ENCODE measurements around the gene AIF1L.
"Not testable (repeated sequence)": the region's sequence is repeated elsewhere in the genome, so short reads cannot be mapped to it uniquely, and the experiment has no call there.

Gene AIF1L

DNA sequence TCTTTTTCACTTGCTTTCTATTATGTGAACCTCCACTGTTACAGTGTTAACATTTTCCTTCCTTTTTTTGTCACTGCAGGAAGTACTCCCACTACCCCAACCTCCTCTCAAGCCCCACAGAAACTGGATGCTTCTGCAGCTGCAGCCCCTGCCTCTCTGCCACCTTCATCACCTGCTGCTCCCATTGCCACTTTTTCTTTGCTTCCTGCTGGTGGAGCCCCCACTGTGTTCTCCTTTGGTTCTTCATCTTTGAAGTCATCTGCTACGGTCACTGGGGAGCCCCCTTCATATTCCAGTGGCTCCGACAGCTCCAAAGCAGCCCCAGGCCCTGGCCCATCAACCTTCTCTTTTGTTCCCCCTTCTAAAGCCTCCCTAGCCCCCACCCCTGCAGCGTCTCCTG, 47.9 kb downstream of the AIF1L start:
- DNase-seq (ENCODE audit: low read depth) = no peak
- TF ChIP-seq, protein P1, sequence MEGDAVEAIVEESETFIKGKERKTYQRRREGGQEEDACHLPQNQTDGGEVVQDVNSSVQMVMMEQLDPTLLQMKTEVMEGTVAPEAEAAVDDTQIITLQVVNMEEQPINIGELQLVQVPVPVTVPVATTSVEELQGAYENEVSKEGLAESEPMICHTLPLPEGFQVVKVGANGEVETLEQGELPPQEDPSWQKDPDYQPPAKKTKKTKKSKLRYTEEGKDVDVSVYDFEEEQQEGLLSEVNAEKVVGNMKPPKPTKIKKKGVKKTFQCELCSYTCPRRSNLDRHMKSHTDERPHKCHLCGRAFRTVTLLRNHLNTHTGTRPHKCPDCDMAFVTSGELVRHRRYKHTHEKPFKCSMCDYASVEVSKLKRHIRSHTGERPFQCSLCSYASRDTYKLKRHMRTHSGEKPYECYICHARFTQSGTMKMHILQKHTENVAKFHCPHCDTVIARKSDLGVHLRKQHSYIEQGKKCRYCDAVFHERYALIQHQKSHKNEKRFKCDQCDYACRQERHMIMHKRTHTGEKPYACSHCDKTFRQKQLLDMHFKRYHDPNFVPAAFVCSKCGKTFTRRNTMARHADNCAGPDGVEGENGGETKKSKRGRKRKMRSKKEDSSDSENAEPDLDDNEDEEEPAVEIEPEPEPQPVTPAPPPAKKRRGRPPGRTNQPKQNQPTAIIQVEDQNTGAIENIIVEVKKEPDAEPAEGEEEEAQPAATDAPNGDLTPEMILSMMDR (conservative IDR thresholded peaks at IDR 0.05; ENCODE audit: low read length) = no peak
- H3K4me3 ChIP-seq (ENCODE audit: low read length) = no peak overlapping the region

DNA sequence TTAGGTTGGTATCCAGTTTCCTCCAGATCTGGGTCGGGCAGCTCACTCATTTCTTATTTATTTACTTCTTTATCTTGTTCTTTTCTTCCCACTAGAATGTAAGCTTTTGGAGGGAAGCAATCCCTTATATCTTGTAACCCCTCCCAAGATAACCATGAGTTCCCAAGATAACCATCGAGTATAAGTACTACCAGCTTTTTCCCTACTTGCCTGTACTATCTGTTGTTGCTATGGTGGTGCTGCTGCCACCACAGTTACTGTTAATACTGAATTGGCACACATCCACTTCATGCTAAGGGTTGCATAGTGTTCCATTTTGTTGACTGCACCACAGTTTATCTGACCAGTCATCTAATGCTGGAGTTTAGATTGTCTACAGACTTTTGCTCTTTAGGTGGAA, 48.9 kb downstream of the AIF1L start:
- no peak overlapping the region for H3K4me3 ChIP-seq (ENCODE audit: low read length)
- TF ChIP-seq, protein P1 (conservative IDR thresholded peaks at IDR 0.05; ENCODE audit: low read length) = no peak

DNA sequence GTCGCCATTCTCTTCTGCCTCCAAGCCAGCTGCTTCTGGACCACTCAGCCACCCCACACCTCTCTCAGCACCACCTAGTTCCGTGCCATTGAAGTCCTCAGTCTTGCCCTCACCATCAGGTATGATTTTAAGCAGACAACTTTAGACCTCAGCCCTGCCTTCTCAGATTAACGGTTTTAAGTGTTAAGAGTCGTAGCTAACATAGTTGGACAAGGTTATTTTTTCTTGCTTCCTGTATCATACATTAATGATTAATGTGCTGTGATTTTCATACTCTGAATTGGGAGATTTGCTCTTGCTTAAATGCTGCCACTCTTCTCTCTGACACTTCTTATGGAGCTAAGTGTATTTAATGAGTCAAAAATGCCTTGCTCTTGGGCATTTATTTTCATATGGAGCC, 49.9 kb downstream of the AIF1L start:
- TF ChIP-seq, protein P1 (conservative IDR thresholded peaks at IDR 0.05; ENCODE audit: low read length) = no peak
- H3K4me3 ChIP-seq (ENCODE audit: low read length) = no peak overlapping the region
- DNase-seq (ENCODE audit: low read depth) = no peak

More for the DNA sequence above, 48.9 kb downstream of the AIF1L start:
- DNase-seq (ENCODE audit: low read depth) = no peak

DNA sequence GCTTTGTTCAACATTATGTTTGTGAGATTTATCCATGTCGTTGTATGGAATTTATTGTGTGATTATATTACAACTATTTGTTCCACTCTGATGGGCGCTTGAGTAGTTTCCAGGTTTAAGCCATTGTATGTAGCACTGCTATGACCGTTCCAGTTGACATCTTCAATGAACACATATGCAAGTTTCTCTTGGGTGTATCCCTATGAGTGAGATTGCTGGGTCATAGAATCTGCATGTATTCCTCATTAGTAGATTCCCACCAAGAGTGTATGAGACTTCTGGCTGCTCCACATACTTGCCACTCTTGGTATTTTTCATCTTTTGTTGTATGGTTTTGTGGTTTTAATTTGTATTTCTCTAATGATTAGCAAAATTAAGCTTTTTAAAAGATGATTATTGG, 51.9 kb downstream of the AIF1L start:
- H3K4me3 ChIP-seq (ENCODE audit: low read length) = no peak overlapping the region

DNA sequence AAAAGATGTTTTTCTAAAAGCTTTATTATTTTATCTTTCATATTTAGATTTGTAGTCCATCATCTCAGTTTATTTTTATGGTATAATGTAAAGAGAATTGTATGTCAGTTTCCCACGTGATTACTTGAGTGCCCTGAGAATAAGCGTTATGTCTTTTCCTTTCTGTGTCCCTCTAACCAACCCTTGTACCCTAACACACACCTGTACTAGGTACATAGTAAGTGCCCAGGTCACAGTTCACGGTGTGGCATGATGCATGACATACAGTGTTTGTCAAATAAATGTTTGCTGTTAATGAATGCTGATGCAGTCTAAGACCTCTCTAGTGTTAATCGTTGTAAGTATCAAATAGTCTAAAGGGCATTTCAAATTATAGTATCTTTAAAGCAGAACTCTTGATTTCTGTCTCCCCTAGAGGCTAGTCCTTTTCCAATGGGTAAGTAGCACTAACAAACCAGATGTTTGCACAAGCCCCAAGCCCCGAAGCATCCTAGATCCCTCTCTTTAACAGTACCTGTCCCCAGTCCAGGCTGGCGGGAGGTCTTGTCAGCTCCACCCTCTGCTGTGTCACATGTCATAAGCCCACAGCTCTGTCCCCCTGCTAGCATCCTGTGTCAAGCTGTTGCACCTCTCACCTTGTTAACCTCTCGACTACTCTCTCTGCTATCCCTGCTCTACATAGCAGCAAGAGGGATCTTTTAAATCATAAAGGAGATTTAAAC, 52.8 kb downstream of the AIF1L start:
- DNase-seq (ENCODE audit: low read depth) = no peak
- no peak overlapping the region for H3K4me3 ChIP-seq (ENCODE audit: low read length)
- TF ChIP-seq, protein P1 (conservative IDR thresholded peaks at IDR 0.05; ENCODE audit: low read length) = no peak

More for the DNA sequence above, 51.9 kb downstream of the AIF1L start:
- TF ChIP-seq, protein P1 (conservative IDR thresholded peaks at IDR 0.05; ENCODE audit: low read length) = no peak
- no peak for DNase-seq (ENCODE audit: low read depth)

DNA sequence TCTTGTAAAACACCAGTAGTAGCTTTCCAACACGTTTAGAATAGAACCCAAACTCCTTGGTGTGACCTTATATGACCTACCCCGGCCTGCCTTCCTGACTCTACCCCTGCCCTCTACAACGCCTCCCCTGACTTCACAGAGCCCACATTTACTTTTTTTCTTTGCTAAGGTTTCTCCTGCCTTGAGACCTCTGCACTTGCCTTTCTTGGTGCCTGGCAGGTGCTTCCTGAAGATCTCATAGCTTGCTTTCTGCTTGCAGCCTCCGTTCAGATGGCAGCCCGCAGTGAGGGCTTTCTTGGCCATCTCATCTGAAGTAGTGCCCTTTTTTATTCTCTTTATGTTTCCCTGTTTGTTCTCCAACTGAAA, 53.3 kb downstream of the AIF1L start:
- TF ChIP-seq, protein P1 (conservative IDR thresholded peaks at IDR 0.05; ENCODE audit: low read length) = no peak
- DNase-seq (ENCODE audit: low read depth) = no peak
- H3K4me3 ChIP-seq (ENCODE audit: low read length) = no peak overlapping the region

DNA sequence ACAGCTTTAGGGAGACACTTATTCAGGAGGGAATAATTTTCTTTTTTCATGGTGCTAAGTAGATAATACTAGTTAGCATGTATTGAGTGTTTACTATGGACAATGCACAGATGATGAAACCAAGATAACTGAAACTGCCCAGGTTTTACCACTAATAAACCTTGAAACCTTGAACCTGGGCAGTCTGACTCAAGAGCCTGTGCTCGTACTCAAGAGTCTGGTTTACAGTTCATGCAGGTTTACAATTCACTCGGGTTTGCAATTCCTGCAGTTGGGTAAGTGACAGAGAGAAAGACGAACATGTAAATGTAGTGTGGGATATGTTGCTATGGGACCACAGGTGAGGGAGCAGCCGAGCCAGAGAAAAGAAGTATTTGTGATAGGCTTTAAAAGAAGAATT, 57.3 kb downstream of the AIF1L start:
- H3K4me3 ChIP-seq (ENCODE audit: low read length) = no peak overlapping the region
- TF ChIP-seq, protein P1 (conservative IDR thresholded peaks at IDR 0.05; ENCODE audit: low read length) = no peak
- no peak for DNase-seq (ENCODE audit: low read depth)

DNA sequence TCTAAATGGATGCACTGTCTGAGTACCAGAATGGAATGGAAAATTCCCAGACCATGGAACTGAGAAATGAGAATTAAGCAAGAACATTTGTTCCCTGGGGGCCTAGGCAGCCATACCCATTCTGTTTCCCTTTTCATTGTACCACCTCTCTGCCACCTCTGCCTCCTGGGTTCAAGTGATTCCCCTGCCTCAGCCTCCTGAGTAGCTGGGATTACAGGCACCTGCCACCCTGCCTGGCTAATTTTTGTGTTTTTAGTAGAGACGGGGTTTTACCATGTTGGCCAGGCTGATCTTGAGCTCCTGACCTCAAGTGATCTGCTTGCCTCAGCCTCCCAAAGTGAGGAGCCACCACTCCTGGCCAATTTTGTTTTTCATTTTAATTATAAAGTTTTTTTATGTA, 62.3 kb downstream of the AIF1L start:
- not testable (repeated sequence) for DNase-seq (ENCODE audit: low read depth); H3K4me3 ChIP-seq (ENCODE audit: low read length)

Data from AG10803 (cell line).